Epithelial cell of proximal tubule (primary cell): ENCODE data around the gene PMIS2. TPM values are rescaled to one million over a fixed set of nuclear protein-coding genes. Genes with fewer than 3 reads are reported as not detected.
A peak's percentile ranks its signal among the peaks of the same experiment; 100 is the strongest.

Experiments used
- DNase-seq: peaks from one replicate; pipeline ENCODE4 v3.0.0-alpha.2; 2011; ENCODE audit warnings: low read depth
- H3K4me3 ChIP-seq: 2 replicates; pipeline ENCODE4 v1.5.1; 2011; ENCODE audit warnings: low read depth, mild to moderate bottlenecking, low read length
- total RNA-seq: library from RNA; depleted of rRNA; stranded (reverse); fragments of >200 nt; gene quantifications from 2 replicates; pipeline ENCODE4 v1.2.3, GENCODE V29; 2015
- TF ChIP-seq, protein P1 (sequence below): conservative IDR thresholded peaks from 2 replicates; pipeline ENCODE4 v1.5.1; 2012; ENCODE audit warnings: low read depth, mild to moderate bottlenecking, low read length

The PMIS2 gene
- total RNA-seq, 1 donor from 2014 or later, result not detected

DNA sequence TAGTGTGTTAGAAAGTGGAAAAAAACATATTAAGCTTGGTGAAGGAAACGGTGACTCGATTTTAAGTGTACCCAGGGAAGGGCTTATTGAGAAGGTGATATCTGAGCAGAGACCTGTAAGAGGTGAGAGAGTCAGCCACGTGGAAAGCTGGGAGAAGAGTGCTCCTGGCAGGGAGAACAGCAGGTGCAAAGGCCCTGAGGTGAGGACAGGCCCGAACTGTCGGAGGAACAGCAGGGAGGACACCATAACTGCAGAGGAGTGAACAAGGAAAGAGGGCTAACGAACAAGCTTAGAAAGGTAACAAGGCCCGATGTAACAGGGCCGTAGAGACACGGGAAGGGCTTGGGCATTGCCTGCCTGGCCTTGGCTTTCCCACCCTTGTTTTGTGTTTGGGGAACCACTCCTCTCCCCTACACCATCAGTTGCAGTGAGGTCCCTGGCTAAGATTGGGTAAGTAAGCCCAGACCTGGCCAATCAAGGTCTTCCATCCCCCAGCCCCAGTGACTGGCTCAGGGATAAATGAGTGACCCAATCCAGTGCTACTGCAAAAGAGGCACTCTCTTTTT is 29.9 kb upstream of the PMIS2 start:
- no peak overlapping the region for H3K4me3 ChIP-seq
- TF ChIP-seq, protein P1, sequence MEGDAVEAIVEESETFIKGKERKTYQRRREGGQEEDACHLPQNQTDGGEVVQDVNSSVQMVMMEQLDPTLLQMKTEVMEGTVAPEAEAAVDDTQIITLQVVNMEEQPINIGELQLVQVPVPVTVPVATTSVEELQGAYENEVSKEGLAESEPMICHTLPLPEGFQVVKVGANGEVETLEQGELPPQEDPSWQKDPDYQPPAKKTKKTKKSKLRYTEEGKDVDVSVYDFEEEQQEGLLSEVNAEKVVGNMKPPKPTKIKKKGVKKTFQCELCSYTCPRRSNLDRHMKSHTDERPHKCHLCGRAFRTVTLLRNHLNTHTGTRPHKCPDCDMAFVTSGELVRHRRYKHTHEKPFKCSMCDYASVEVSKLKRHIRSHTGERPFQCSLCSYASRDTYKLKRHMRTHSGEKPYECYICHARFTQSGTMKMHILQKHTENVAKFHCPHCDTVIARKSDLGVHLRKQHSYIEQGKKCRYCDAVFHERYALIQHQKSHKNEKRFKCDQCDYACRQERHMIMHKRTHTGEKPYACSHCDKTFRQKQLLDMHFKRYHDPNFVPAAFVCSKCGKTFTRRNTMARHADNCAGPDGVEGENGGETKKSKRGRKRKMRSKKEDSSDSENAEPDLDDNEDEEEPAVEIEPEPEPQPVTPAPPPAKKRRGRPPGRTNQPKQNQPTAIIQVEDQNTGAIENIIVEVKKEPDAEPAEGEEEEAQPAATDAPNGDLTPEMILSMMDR, result no peak
- no peak for DNase-seq

DNA sequence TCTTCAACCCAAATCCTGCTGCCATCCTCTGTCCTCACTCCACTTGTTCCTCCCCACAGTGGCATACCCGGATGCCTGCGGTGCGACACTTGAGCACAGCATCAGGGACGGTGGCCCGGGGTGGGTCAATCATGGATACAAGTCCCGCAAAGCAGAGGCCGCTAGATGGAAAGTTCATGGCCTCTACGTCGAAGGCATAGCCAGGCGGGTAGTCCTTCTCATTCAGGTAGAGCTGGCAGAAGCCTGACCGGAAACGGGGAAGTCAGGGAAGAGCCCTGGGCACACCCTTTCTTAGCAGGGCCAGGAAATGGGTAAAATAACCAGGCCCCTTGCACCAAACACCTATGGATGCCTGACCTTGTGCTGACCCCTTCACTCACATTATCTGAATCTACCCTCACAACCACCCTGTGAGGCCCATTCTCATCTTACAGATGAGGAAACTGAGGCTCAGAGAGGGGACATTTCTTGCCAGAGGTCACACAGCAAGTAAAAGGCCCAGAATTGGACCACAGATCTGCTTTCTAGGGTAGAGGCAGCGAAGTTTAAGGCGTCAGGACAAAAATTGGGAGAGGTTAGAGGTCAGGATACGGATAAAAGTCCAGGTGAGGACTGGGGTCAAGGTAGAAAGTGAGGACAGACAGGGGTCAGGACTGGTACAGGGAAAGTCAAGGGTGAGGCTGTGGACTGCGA is 29.0 kb upstream of the PMIS2 start:
- TF ChIP-seq, protein P1, result no peak
- no peak overlapping the region for H3K4me3 ChIP-seq
- DNase-seq, result no peak

DNA sequence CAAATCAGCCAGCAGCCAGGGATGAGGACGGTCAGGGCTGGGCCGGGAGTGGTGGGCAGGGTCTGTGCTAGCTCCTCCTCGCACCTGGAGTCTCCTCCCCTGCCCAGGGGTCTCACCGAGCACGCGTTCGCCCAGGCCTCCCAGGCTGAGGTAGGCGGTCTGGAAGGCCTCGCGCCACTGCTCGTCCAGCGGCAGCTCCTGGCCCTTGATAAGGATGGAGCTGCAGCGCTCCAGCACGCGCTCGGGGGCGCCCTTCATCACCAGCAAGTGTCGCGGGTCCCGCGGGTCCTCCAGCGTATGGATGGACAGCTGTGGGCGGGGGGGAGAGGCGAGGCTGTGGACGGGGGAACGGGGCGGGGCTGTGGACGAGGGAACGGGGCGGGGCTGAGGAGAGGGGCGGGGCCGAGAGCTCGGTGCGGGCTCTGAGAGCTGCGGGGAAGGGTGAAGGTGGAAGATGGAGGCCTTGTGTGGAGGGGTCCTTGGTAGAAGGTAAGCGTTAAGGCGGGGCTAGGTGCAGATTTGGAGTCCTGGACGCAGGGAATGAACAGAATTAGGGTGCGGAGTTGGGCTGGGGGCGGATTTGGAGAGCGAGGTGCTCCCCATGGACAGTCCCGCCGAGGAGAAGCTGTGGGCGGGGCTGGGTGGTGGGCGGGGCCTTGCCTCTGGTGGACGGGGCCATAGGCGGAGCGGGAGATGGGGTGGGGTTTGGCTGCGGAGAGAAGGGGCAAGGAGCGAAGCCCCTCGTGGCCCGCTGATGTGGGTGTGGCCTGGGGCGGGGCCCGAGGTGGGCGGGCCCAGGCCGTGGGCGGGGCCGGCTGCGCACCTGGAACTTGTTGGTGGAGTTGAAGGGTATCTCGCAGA is 28.2 kb upstream of the PMIS2 start:
- H3K4me3 ChIP-seq, result peak overlapping the region; percentile 40
- no peak for DNase-seq

DNA sequence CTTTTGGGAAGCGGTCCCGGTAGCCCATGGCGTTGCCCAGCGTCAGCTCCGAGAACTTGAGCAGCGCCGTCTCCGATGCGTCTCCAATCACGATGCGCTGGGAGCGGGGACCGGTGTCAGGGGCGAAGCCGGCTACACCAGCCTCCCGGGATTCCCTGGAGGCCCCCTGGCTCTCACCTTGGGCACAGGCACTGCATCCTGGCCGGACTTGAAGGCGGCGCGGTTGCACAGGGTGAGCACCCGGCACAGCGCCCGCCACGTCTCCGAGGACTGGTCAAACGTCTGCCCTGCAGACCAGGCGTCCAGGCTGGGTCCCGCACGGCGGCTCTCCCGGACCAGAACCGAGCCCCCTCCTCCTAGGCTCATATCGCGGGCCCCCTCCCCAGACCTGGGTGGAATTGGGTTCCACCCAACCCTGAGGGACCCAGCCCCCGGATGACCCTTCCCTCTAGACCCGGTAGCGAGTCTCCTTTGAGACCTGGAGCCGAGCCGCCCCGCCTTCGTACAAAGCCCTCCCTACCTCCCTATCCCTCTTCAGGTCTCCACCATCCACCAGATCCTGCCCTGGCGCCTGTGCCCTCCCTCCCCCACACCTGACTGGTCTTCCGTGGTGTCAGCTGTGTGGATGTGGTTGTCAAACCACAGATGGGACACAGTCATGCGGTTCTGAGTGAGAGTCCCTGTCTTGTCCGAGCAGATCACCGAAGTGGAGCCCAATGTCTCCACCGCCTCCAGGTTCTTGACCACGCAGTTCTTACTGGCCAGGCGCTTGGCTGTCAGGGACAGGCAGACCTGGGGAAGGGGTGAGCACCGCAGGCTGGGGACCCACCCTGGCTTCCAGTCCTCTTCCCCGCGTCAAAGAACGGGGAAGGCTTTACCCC is 27.3 kb upstream of the PMIS2 start:
- TF ChIP-seq, protein P1, result no peak
- H3K4me3 ChIP-seq, result no peak overlapping the region
- DNase-seq, result no peak

More for the DNA sequence above, 28.2 kb upstream of the PMIS2 start:
- TF ChIP-seq, protein P1, result no peak

DNA sequence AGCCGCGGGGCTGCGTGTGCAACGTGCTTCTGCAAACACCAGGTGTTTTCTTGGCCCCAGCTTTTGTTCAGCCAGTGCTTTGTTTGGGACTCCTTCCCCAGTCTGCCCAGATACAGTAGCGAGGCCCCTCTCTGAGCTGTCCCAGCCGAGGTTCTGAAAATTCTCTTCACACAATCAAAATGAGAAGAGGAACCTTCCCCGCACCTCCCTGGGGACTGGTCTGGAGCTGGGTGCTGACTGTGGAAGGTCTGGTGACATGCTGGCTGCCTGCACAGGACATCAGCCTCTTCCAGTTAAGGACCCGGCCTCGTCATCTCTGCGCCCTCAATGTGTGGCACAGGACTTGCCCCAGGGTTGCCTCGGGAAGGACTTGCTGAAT is 26.7 kb upstream of the PMIS2 start:
- TF ChIP-seq, protein P1, result no peak
- DNase-seq, result no peak
- H3K4me3 ChIP-seq, result no peak overlapping the region

DNA sequence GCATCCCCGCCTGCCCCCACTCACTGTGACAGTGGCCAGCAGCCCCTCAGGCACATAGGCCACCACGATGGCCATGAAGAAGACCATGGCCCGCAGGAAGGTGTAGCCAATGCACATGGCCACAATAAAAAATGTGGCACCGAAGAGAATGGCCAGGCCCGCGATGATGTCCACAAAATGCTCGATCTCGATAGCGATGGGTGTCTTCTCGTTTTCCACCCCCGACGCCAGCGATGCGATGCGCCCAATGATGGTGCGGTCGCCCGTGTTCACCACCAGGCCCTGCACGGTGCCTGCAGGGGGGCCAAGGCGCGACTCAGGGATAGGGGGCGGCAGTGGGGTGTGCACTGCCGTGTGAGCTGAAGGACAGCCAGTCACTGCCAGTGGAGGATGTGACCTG is 26.2 kb upstream of the PMIS2 start:
- no peak overlapping the region for H3K4me3 ChIP-seq
- no peak for DNase-seq
- TF ChIP-seq, protein P1, result no peak
